Endodermal cell (in vitro differentiated cells): ENCODE data around the gene ACOT12. TPM values are rescaled to one million over a fixed set of nuclear protein-coding genes. Genes with fewer than 3 reads are reported as not detected.

Experiments used
- DNase-seq: peaks from one replicate; pipeline ENCODE4 v3.0.0-alpha.2; 2017
- H3K27ac ChIP-seq: 2 replicates; pipeline ENCODE4 v1.5.1; 2013; ENCODE audit warnings: mild to moderate bottlenecking, low read depth, low read length, moderate library complexity
- H3K27me3 ChIP-seq: 2 replicates; pipeline ENCODE4 v1.6.1; 2013; ENCODE audit warnings: mild to moderate bottlenecking, low read length, moderate library complexity; ENCODE audit not compliant: insufficient read depth, control insufficient read depth, poor library complexity, severe bottlenecking
- H3K36me3 ChIP-seq: 2 replicates; pipeline ENCODE4 v1.7.0; 2013; ENCODE audit warnings: mild to moderate bottlenecking, low read length, moderate library complexity; ENCODE audit not compliant: control insufficient read depth, insufficient read depth
- H3K4me1 ChIP-seq: one replicate; pipeline ENCODE4 v1.7.0; 2013; ENCODE audit warnings: low read length; ENCODE audit not compliant: control insufficient read depth, insufficient read depth
- H3K4me3 ChIP-seq: 2 replicates; pipeline ENCODE4 v1.5.1; 2013; ENCODE audit warnings: mild to moderate bottlenecking, low read length, moderate library complexity
- H3K9ac ChIP-seq: 2 replicates; pipeline ENCODE4 v1.6.1; 2013; ENCODE audit warnings: mild to moderate bottlenecking, low read length, moderate library complexity; ENCODE audit not compliant: poor library complexity, severe bottlenecking; ENCODE audit errors: extremely low read depth
- H3K9me3 ChIP-seq: 2 replicates; pipeline ENCODE4 v1.6.1; 2013; ENCODE audit warnings: mild to moderate bottlenecking, low read length, moderate library complexity; ENCODE audit not compliant: control insufficient read depth
- H3K27ac Mint-ChIP-seq: 2 replicates; pipeline ENCODE4 v1.8.0; 2020; ENCODE audit warnings: mixed read lengths
- H3K27me3 Mint-ChIP-seq: 2 replicates; pipeline ENCODE4 v1.8.0; 2021; ENCODE audit warnings: mild to moderate bottlenecking, mixed read lengths; ENCODE audit not compliant: insufficient read depth
- H3K36me3 Mint-ChIP-seq: 2 replicates; pipeline ENCODE4 v1.8.0; 2020; ENCODE audit warnings: low read depth, mixed read lengths
- H3K4me1 Mint-ChIP-seq: 2 replicates; pipeline ENCODE4 v1.8.0; 2020; ENCODE audit warnings: mixed read lengths
- H3K4me3 Mint-ChIP-seq: 2 replicates; pipeline ENCODE4 v1.8.0; 2020; ENCODE audit warnings: mild to moderate bottlenecking, moderate library complexity, mixed read lengths
- H3K9me3 Mint-ChIP-seq: 2 replicates; pipeline ENCODE4 v1.8.0; 2020; ENCODE audit warnings: mild to moderate bottlenecking, mixed read lengths
- WGBS, 2 experiments: methylation state at CpG; one replicate each; pipeline versions ENCODE4 v1.1.5 to v1.1.7; 2013; ENCODE audit warnings: missing lambda C conversion rate in 2 of 2, mixed read lengths in 1 of 2; ENCODE audit not compliant: insufficient coverage in 1 of 2, insufficient read length in 1 of 2; 5-methylcytosine and 5-hydroxymethylcytosine counted together
- total RNA-seq, 2 donors: library from RNA; stranded (reverse); fragmentation: NEBNext Ultra II Directional in 1 of 2; extraction: Animal tissue kit (Norgen Biotek cat#: 25700) in 1 of 2; gene quantifications; 2 replicates in 1 of 2; 3 replicates in 1 of 2; pipeline ENCODE4 v1.2.1, GENCODE V29; 2021
- TF ChIP-seq, protein P1 (sequence below): fragments of 200-600 bp; sonication (generic); conservative IDR thresholded peaks from 2 replicates; pipeline ENCODE4 v1.5.0; 2021; ENCODE audit warnings: antibody characterized with exemption, mild to moderate bottlenecking

ACOT12 gene
- total RNA-seq, 2 donors from 2014 or later: 0.42 TPM; not detected in 1

DNA sequence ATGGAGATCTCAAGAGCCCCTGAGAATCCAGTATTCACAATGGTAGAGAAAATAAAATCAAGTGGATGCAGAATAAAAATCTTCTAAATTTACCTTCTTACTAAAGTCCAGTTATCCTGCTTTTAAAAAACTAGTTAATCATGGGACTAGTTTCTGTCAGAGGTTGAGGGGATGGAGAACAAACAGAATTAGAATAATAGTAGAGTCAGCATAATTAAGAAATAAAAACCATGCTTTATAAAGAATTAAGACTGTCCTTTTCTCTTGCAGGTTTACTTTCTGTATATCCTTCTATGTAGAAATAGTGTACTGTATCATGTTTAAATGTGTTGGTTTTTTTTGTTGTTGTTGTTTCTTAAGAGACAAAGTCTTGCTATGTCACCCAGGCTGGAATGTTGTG, 23.0 kb downstream of the ACOT12 start:
- Mint-ChIP-seq H3K4me1 (no peaks in the 10 kb centered on the region), H3K9me3 (no peaks in the 10 kb centered on the region), H3K36me3 (no peaks in the 10 kb centered on the region), H3K27me3 (peaks cover 1% of the 10 kb centered on the region), H3K27ac (no peak overlapping the region), H3K4me3 (no peak overlapping the region)
- H3K27me3 ChIP-seq: no peaks in the 10 kb centered on the region
- H3K27ac ChIP-seq: no peak overlapping the region
- no peaks in the 10 kb centered on the region for H3K4me1 ChIP-seq
- H3K36me3 ChIP-seq: no peaks in the 10 kb centered on the region
- H3K9me3 ChIP-seq: no peaks in the 10 kb centered on the region
- DNase-seq: no peak
- no peak overlapping the region for H3K4me3 ChIP-seq
- no peak overlapping the region for H3K9ac ChIP-seq
- TF ChIP-seq, protein P1, sequence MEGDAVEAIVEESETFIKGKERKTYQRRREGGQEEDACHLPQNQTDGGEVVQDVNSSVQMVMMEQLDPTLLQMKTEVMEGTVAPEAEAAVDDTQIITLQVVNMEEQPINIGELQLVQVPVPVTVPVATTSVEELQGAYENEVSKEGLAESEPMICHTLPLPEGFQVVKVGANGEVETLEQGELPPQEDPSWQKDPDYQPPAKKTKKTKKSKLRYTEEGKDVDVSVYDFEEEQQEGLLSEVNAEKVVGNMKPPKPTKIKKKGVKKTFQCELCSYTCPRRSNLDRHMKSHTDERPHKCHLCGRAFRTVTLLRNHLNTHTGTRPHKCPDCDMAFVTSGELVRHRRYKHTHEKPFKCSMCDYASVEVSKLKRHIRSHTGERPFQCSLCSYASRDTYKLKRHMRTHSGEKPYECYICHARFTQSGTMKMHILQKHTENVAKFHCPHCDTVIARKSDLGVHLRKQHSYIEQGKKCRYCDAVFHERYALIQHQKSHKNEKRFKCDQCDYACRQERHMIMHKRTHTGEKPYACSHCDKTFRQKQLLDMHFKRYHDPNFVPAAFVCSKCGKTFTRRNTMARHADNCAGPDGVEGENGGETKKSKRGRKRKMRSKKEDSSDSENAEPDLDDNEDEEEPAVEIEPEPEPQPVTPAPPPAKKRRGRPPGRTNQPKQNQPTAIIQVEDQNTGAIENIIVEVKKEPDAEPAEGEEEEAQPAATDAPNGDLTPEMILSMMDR: no peak

DNA sequence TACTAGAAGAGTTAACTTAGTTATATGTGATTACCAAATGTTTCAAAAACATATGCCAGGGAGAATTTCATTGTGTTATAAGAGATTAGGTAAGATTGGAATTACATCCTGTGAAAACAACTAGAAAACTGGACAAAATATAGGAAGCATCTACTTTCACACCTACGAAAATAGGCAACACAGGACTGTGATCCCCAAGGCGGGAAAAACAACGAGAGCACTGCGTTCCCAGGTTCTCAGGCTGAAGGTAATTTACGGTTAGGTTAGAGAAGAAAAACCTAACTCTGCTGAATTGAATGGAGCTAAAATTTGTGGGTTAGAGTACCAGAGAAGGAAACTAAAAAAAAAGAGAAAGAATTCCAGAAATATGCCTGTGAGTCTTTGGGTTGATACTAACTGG, 28.4 kb downstream of the ACOT12 start:
- Mint-ChIP-seq H3K36me3 (no peaks in the 10 kb centered on the region), H3K27me3 (peaks cover 1% of the 10 kb centered on the region), H3K4me1 (no peaks in the 10 kb centered on the region), H3K27ac (no peak overlapping the region), H3K4me3 (no peak overlapping the region), H3K9me3 (no peaks in the 10 kb centered on the region)
- no peaks in the 10 kb centered on the region for H3K27me3 ChIP-seq
- H3K36me3 ChIP-seq: no peaks in the 10 kb centered on the region
- DNase-seq: no peak
- TF ChIP-seq, protein P1: no peak
- H3K27ac ChIP-seq: no peak overlapping the region
- no peaks in the 10 kb centered on the region for H3K9me3 ChIP-seq
- 90 to 95% methylated on average over 4 to 5 of the region's 5 CpGs for WGBS, 2 experiments
- no peak overlapping the region for H3K9ac ChIP-seq
- no peaks in the 10 kb centered on the region for H3K4me1 ChIP-seq
- H3K4me3 ChIP-seq: no peak overlapping the region

DNA sequence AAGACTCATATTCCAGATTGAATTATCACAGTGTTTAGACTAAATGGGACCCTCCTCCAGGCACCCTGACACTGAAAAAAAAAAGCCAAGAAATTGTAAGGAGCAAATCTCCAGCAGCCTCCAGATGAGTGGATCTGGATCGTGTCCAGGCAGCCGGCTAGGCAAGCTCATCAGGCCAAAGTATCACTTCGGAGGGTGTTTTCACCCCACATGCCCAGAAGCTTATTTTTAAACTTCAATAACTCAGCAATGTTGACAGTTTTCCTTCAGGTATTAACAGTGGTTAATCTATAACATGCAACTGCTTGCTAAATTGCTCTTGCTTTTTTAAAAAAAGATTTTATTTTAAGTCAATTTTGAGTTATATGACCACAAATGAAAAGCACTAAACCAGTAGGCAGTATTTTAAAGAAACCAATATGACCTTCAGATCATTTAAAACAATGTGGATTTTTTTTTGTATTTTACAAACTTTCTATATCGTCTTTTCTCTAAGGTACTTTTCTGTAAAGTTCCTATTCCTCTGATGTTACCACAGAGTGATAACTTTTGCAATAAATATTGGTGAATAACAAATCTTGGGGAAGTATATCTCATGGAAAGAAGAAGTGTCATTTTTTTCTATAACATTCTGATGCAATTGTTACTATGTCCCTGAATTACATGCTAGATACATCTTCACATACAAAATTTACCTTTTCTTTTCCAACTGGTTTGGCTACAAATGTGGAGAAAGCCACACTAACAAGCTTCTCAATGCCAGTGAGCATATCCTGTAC, 30.7 kb downstream of the ACOT12 start:
- Histone ChIP-seq H3K27ac (no peak overlapping the region), H3K9ac (no peak overlapping the region), H3K27me3 (no peaks in the 10 kb centered on the region), H3K4me3 (no peak overlapping the region), H3K9me3 (no peaks in the 10 kb centered on the region), H3K36me3 (no peaks in the 10 kb centered on the region), H3K4me1 (no peaks in the 10 kb centered on the region)
- 93 to 97% methylated on average over 3 to 4 of the region's 4 CpGs for WGBS, 2 experiments
- Mint-ChIP-seq H3K4me3 (no peak overlapping the region), H3K4me1 (peaks cover 6% of the 10 kb centered on the region), H3K9me3 (no peaks in the 10 kb centered on the region), H3K27me3 (peaks cover 1% of the 10 kb centered on the region), H3K27ac (no peak overlapping the region), H3K36me3 (no peaks in the 10 kb centered on the region)
- TF ChIP-seq, protein P1: no peak
- DNase-seq: no peak
